GM06990 (cell line): ENCODE data around the gene GEN1.
A peak's percentile ranks its signal among the peaks of the same experiment; 100 is the strongest.

Source experiments
- DNase-seq: peaks from one replicate; pipeline ENCODE4 v3.0.0-alpha.2; 2011; ENCODE audit not compliant: insufficient read length; ENCODE audit errors: extremely low read depth
- H3K27me3 ChIP-seq: replicated peaks from 2 replicates; pipeline ENCODE4 v1.6.0; 2011; ENCODE audit warnings: low read length; ENCODE audit not compliant: control insufficient read depth, insufficient read depth
- H3K36me3 ChIP-seq: 2 replicates; pipeline ENCODE4 v1.5.1; 2011; ENCODE audit warnings: low read length; ENCODE audit not compliant: control insufficient read depth, insufficient read depth
- H3K4me3 ChIP-seq: replicated peaks from 2 replicates; pipeline ENCODE4 v1.5.1; 2011; ENCODE audit warnings: low read depth, mild to moderate bottlenecking, control low read depth, low read length
- TF ChIP-seq, protein P1 (sequence below): IDR thresholded peaks from 2 replicates; pipeline ENCODE4 v1.5.1; 2011; ENCODE audit warnings: low read length, control low read depth, mild to moderate bottlenecking, inconsistent platforms; ENCODE audit not compliant: insufficient read depth, poor library complexity, severe bottlenecking

GEN1 gene

GRCh38 chr2:17830053-17831034 is 76.4 kb downstream of the GEN1 start:
- H3K4me3 ChIP-seq = no peak overlapping the region; the same call in 1 of the 2 replicates
- no peaks in the 10 kb centered on the region for H3K36me3 ChIP-seq

DNA sequence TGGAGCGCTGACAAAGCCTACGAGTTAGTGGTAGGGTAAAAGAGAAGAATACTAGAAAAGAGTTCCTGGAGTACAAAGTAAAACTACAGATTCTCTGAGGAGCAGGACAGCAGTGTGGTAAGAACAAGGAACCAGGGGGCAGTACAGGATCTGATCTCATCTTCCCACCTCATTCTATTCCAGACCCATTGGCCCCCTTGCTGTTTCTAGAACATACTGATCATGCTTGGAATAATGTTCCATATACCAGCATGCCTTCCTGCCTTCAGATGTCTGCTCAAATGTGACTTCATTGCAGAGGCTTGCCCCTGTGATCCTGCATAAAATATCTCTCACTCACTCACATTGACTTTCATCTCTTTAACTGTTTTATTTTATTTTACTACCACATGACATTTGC is 81.6 kb downstream of the GEN1 start:
- TF ChIP-seq, protein P1, sequence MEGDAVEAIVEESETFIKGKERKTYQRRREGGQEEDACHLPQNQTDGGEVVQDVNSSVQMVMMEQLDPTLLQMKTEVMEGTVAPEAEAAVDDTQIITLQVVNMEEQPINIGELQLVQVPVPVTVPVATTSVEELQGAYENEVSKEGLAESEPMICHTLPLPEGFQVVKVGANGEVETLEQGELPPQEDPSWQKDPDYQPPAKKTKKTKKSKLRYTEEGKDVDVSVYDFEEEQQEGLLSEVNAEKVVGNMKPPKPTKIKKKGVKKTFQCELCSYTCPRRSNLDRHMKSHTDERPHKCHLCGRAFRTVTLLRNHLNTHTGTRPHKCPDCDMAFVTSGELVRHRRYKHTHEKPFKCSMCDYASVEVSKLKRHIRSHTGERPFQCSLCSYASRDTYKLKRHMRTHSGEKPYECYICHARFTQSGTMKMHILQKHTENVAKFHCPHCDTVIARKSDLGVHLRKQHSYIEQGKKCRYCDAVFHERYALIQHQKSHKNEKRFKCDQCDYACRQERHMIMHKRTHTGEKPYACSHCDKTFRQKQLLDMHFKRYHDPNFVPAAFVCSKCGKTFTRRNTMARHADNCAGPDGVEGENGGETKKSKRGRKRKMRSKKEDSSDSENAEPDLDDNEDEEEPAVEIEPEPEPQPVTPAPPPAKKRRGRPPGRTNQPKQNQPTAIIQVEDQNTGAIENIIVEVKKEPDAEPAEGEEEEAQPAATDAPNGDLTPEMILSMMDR = no peak
- Histone ChIP-seq H3K4me3 (no peak overlapping the region), H3K27me3 (no peaks in the 10 kb centered on the region), H3K36me3 (no peaks in the 10 kb centered on the region)
- no peak for DNase-seq

More at GRCh38 chr2:17830053-17831034, 76.4 kb downstream of the GEN1 start:
- H3K27me3 ChIP-seq = no peaks in the 10 kb centered on the region
- TF ChIP-seq, protein P1 = peak; percentile 94
- peak; percentile 65 for DNase-seq
